ENCODE data around the gene RASL11A.
"Not testable (repeated sequence)": the region's sequence is repeated elsewhere in the genome, so short reads cannot be mapped to it uniquely, and the experiment has no call there.

The RASL11A gene

DNA sequence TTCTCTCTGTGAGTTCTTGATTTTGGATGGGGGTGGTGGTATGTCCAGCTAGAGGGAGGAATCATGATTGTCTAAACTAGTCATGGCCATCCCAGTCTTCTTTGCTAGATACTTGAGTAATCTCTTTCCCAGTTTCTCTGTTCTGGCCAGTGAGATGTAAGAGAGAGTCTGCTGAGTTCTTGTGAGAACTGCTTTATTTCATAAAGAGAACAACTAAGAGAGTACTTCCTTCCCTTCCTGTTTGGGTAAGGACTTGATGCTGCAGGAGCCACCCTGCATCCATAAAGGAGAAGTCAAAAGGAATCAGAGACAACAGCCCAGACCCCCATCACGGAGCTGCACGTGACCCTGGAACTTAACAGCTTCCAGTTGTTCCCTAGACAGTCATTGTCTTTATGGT, 3.0 kb upstream of the RASL11A start:
- DNase-seq: no peak

DNA sequence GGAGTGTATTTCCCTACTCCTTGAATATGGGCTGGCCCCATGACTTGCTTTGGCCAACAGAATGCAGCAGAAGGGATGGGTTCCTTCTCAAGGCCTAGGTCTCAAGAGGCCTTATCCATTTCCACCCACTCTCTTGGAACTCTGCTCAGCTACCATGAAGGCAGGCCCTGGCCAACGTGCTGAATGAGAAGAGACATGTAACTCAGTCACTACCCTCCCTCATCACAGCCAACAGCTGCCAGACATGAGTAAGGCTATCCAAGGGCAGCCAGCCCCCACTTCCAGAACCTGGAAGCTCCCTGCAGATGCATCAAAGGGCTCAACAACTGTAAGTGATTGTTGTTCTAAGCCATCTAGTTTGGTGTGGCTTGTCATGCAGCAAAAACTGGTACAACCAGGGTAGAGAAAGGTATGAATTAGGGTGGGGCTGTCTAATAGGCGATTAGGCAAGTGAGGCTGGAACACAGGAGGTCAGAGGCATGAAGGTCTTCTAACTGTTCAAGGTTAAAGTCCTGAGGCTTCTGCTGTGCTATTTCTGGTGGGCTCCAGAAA, 1.4 kb upstream of the RASL11A start:
- no peak for DNase-seq

DNA sequence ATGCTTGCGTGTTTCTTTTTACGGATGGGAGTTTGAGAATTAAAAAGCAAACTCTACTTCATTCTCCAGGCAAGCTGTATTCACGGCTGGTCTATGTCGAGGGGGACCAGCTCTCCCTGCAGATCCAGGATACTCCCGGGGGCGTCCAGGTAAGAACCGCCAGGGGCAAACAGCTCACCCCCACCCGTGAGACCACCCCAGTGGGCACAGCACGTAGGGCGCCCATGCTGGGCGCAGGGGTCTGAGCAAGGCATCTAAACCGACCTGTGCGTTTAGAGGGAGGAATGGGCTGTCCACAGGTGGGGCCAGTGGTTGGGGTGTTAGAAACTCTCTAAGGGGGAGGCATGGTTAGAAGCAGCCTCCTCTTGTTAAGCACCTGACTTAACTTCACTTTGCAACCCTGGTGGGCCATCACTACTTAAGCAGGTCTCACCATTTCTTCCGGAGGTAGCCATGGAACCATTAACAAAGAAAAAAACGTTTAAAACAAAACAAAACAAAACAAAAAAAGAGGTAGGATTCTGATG, 1.0 kb downstream of the RASL11A start:
- DNase-seq: no peak

DNA sequence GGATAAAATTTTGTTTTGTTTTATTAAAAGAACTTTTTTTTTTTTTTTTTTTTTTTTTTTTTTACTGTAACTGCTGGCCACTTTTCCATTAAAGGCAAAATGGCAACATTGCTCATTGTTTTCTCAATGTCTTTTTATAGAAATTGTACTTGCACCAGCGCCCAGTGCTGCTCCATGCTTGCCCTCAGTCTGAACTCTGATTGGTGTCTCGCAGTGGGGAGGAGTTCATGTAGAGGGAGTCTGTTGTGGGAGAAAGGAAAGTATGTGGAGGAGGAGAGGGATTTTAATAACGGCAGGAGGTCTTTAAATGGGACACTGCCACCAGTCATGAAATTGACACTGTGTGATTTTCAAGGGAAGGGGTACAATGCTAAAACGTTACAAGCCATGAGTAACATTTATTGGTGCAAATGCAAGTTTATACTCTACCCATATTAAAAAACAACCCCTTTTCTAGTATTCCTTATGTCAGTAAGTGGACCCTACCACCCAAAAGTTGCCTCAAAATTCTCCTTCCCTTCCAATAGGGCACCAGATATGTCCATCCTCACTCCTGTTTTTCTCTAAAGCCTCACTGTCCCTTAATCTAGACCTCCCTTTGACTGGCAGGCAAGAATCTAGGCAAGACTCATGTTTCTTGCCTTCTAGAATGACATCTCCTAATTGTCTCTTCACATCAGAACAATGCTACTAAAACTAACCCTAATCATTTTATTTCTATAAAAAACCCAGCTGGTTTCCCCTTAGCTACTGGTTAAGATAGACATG, 3.2 kb downstream of the RASL11A start:
- no peak for DNase-seq

DNA sequence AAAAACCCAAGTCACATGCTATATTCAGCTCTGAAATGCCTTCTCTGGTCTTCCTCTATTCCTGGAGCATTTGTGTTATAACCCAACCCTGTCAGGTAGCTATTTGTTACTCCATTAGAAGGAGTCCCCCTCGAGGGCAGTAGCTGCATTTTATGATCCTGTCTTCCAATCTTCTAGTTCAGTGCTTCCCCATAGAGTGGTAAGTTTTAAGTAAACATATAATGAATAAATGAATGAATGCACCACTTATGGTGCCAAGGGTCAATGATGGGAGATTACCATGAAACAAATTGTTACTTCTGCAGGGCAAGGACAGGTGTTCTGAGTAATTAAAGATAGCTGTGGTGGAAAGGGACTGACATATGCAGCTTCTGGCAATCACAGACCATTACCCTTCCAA, 4.0 kb downstream of the RASL11A start:
- no peak for DNase-seq

DNA sequence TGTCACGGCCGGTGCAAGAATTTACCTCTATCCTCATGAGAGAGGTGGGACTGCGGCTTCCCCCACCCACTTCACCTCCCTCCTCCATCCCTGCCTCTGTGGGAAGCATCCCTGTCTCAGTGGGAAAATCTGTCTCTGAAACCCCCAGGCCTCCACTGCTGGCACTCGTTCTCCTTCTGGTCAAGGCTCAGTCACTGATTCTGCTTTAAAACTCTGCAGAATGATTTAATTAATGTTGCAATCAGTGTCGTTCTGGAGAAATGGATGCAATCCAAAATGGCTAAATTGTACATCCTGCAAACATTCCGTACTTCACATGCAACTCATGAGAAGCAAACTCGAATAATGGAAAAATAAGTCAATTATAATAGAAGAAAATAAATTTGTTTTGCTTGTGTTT, 5.6 kb downstream of the RASL11A start:
- DNase-seq: no peak

DNA sequence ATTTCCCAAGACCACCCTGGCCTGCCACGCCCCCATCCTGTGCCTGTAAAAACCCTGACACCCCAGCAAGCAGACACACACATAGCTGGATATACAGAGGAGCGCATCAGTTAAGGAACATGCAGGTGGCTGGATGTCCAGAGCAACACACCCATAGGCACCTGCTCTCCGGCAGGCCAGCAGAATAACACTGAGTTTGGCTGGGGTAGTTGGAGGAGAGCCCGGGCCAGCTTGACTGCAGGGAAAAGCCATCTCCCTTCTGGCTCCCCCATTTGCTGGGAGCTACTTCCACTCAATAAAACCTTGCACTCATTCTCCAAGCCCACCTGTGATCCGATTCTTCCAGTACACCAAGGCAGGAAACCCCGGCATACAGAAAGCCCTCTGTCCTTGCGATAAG, 8.9 kb downstream of the RASL11A start:
- DNase-seq: no peak

DNA sequence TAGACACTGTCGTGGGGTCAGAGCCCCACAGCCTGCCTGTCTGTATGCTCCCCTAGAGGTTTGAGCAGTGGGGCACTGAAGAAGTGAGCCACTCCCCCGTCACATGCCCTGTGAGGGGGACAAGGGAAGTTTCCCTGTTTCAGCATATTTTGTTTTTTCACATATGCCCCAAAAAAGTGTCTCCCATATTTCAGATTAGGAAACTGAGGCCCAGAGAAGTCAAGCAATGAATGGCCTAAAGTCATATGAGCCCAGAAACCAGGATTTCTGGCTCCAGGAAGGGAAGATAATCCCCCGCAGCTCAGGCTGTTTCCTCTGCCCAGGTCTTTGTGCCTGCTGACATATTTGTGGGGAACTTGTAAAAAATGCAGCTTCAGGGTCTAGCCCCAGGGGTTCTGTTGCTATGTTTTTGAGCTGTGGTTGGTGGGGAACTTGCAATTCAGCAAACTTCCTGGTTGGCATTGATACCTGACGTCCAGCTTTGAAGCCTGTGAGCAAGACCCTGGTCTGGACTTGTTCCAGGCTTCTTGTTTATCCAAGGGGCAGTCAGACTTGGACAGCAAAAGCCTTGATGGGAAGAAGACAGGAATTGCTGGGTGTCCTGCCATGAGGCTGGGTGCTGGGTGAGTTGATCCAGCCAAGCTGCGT, 9.5 kb downstream of the RASL11A start:
- DNase-seq: no peak

DNA sequence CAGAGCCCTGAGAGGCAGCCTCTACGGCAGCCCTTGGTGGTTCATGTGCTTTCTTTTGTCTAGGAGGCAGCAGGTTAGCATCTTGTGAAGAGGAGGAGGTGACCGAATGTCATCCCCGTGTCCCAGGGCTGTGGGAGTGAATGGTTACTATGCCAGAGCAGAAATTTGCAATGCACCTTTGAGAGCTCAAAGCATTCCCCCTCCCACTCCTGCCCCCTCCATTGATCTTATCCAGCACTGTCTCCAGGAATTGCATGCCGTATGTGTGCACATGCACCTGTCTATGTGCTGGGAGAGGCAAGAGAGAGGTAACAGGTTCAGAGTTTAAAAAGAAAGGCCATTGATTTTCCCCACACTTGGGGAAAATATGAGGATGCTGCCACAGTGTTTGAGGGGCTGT, 10.2 kb downstream of the RASL11A start:
- DNase-seq: no peak

DNA sequence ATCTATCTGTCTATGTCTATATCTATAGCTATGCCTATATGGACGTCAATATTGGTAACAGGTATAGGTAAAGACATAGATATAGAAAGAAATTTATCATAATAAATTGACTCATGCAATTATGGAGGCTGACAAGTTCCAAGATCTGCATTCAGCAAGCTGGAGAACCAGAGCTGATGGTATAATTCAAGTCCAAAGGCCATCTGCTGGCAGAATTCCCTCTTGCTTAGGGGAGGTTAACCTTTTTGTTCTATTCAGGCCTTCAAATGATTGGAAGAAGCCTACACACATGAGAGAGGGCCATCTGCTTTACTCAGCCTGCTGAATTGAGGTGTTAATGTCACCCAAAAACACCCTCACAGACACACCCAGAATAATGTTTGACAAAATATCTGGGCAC, 10.8 kb downstream of the RASL11A start:
- DNase-seq: no peak

DNA sequence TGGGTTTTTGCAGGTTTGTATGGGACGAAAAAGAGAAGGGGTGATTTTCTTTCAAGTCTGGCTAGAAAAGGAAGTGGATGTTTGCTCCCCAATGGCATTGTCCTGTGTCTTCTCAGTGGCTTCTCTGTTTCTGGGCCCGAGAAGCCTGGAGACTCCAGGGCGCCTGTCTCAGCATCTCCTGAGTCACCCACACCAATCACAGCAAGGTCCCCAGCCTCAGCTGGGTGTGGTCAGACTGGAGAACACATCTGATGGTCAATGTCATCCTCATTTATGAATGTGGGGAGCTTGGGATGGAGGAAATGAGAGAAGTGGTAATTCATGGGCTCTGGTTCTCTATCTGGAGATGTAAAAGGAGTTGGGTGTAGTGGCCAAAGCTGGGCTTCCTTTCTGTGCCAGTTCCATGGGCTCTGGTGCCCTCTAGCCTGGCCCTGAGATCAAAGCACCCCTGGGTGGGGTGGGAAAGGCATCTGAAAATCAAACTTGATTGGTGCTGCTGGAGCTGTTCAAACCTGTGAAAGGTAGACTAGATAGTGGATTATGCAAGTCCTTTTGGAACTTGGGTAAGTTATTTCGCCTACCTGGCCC, 13.4 kb downstream of the RASL11A start:
- peak in 23 of 56 donors; percentile 7 to 61 (median 29) for DNase-seq

DNA sequence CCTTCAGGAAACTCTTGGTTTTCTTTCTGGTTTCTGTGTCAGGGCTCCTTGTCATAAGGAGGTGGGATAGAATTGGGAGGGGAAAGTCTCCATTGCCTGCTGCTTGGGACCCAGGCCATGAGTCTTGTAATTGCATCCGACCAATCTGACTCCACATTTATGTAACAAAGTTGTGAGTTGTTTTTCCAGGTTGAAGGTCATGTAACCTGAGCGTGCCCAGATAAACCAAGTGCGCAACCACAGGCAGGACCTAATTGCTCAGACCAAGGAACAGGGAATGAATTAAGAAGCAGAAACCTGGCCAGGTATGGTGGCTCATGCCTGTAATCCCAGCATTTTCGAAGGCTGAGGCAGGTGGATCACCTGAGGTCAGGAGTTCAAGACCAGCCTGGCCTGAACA, 17.8 kb downstream of the RASL11A start:
- no peak for DNase-seq

DNA sequence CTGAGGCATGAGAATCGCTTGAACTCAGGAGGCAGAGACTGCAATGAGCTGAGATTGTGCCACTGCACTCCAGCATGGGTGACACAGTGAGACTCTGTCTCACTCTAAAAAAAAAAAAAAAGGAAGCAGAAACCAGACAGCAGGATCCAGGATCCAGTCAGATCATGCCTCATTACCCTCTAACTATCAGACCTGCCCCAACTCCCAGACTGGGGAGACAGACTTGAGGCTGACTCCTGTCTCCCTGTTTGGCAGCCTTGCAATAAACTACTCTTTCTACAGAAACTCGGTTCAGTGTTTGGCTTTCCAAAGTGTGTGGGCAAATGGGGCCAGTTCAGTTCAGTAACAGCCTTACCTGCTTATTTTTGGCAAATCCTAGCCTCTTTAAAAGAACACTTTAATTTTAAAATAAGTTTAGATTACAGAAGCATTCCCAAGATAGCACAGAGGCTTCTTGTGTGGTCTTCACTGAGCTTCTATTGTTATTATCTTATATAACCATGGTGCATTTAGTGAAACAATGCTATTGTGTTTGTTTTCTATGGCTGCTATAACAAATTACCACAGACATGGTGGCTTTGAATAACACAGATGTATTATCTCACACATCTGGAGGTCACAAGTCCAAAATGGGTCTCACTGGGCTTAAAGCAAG, 18.5 kb downstream of the RASL11A start:
- DNase-seq: peak in 10 of 56 donors; percentile 11 to 37 (median 22)

DNA sequence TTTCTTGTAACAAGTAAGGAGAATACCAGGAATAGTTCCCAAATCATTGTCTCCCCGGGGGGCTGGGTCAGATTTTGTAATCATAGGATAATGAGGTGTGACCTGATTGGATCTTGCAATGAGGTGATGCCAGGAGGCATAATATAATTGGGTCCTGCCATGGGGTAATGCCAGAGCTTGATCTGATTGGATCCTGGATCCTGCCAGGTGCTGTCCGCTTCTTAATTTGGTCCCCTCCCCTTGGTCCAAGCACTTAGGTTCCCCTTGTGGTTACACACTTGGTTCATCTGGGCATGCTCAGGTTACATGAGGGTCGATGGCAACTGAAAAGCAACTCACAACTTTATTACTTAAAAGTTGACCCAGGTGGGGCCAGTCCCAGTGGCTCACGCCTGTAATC, 20.1 kb downstream of the RASL11A start:
- DNase-seq: no peak

DNA sequence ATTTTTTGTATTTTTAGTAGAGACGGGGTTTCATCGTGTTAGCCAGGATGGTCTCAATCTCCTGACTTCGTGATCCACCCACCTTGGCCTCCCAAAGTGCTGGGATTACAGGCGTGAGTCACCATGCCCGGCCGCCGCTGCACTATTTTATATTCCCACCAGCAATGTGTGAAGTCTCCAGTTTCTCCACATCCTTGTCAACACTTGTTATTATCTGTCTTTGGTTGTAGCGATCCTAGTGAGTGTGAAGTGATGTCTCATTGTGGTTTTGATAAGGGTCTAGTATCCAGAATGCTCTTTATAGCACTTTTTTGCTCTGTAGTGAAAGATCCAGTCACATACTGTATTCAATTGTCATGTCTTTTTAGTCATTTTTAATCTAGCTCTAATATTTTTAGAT, 21.3 kb downstream of the RASL11A start:
- not testable (repeated sequence) for DNase-seq

DNA sequence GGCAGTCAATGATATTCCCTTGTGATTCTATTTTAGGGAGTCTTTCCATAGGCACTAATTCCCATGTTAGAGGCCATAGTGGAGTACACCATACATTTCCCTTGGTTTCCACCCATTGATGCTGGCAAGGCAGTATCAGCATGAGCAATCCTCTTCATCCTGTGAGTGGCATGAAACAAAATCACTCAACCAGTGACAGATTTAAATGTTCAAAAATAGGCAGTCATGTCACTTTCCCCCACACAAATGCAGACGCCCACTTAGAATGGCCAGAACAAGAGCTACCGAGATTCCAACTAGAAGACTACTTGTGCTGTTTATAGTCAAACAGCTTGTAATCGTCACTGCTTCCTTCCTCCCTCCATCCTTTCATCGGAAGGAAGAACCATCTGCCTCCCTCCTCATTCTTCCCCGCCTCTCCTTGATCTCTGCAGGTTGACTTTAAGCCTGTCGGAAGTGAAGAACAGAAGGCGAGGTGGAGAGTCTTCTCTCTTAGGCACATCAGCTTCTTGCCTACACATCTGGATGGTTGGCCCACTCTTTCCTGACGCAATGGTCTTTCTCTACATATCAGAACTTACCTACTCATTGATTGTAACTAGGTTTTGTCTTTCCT, 22.6 kb downstream of the RASL11A start:
- no peak for DNase-seq

DNA sequence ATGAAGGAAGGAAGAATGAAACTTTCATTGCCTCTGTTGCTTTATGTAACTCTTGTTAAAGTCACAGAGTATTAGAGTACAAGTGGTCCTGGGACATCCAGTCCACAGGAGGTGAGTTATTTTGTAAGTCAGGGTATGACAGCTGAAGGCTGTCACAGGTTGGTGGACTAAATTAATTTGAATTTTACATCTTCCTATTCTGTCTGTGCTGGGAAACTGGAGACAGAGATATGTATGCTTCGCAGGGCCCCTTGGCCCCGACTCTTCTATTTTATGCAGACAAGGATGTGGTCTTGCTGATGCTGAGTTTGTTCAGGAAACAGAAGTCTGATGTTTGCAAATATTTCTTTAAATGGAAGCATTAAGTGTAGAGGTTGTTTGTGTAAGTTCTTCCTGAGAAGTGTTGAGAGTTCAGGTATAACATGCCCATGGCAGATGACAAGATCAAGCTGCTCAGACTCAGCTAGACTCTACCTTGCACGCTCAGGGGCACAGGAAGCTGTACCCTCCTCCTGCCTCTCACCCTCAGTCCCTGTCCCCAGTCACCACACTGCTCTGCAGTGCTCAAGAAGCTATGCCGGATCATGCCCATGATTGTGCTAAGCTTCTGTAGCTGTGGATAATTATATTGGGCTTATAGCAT, 23.4 kb downstream of the RASL11A start:
- no peak for DNase-seq

DNA sequence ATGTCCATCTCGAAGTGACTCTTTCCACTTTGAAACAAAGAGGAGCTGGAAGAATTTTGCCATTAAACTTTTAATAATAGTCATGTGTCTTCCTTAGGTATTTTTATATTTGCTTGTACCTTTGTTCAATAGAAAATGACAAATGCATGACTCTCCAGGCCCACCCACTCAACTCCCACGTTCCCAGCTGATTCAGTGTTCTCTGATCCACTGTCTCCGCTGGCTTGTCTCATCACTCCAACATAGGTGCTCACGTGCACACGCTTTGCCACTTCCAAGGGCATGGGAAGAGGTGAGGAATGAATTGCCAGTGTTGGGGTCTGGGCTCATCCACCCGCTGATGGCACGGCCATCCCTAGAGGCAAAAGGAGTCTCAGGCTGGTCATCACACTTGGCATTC, 24.5 kb downstream of the RASL11A start:
- peak in 26 of 56 donors; percentile 11 to 78 (median 42) for DNase-seq

DNA sequence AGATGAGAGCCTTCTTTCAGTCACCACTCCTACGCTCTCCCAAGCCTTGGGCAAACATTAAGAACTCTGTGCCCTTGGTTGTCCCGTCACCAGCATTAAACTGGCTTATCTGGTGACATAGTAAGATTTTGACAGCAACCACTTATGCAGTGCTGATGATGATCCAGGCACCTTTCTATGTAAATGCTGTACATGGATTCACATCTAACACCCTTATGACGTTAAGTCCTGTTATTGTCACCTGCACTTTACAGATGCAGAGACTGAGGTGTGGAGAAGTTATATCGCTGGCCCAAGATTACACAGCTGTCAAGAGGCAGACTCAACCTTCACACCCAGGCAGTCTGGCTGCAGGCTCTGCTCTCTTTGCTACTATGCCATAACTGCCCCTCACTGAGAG, 25.0 kb downstream of the RASL11A start:
- peak in 1 of 56 donors; percentile 26 for DNase-seq

DNA sequence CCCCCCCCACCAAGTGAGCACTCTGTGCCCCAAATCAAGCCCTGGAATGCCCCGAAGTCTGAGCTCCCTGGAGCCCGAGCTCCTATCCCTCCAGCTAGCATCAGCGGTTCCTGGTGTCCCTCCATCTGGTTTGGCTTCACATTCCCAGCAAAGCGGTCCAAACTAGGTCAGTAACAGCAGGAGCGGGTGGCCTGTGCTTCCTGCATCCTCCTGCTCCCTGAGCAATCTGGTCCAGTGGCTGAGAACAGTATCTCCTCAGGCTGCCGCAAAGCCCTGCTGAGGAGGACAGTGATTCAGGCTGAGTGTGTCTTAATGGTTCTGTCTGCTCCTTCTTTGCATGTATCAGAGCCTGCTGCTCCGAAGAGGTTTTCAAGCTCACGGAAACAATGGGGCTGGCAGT, 25.9 kb downstream of the RASL11A start:
- DNase-seq: no peak

DNA sequence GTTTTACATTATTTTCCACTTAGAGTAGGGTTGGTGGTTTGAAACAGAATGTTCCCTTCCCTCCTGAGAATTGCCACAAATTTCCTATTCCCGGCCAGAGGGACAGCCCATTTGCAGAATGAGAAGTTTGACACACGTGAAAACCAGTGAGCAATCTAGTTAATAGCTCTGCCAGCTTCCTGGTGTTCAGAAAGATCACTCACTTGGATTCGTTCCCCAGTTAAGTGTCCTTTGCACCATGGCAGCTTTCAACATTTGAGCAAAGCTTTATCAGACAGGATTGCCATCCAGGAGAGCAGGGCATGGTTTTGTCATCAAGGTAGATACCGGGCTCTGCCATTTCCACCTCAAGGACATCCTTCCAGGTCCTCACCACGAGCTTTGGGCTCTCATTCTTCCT, 28.2 kb downstream of the RASL11A start:
- no peak for DNase-seq

All from nucleus accumbens (tissue), 56 donors.